HEK293T (cell line): ENCODE data around the gene KCNG2.

Source experiments
- CTBP1 ChIP-seq: fragments of 450-650 bp; IDR thresholded peaks from 2 replicates; pipeline ENCODE4 v1.6.1; 2016; ENCODE audit warnings: borderline replicate concordance
- FOXK2 ChIP-seq: fragments of 450-650 bp; IDR thresholded peaks from 2 replicates; pipeline ENCODE4 v1.6.1; 2016; ENCODE audit warnings: mild to moderate bottlenecking
- FOXM1 ChIP-seq: fragments of 450-650 bp; IDR thresholded peaks from 2 replicates; pipeline ENCODE4 v1.6.1; 2017; ENCODE audit warnings: mild to moderate bottlenecking, borderline replicate concordance
- TARDBP ChIP-seq: fragments of 450-650 bp; IDR thresholded peaks from 2 replicates; pipeline ENCODE4 v1.6.1; 2016

GRCh38 chr18:79756143-79756500, 41.6 kb upstream of the KCNG2 start:
- no peak for TF ChIP-seq CTBP1
- no peak for TF ChIP-seq FOXM1
- no peak for TF ChIP-seq FOXK2
- no peak for TF ChIP-seq TARDBP
